ENCODE results near the gene GAST. TPM values are rescaled to one million over a fixed set of nuclear protein-coding genes. Genes with fewer than 3 reads are reported as not detected.

GAST gene
- total and polyA plus RNA-seq, 2 of the 4 experiments (the other 2 are of a cell fraction), result not detected

DNA sequence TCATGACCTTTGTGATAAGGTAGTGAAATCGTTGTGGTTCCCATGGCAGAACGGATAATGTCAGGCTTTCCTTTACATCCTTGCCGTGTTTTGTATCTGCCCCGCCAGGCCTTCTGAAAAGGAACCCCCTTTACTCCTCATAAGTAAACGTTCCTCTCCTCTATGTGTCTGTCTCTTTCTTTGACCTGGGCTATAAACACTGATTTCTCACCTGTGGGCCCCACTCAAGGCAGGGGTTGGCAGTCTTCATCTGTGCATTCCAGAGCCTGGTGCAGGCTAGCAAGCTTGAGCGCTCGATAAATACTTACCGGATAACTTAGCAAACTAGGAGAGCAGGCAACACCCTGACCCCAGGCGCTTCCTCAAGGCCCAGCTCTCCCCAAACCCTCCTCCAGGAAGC lies 29.6 kb downstream of the GAST start:
- H2AK9ac ChIP-seq (replicated peaks; ENCODE audit: low read depth, low read length, poor library complexity), result peak overlapping the region; percentile 28
- H3K4ac ChIP-seq (ENCODE audit: low read depth, low read length), result no peak overlapping the region
- TF ChIP-seq RCOR1 (IDR thresholded peaks at IDR 0.05; ENCODE audit: insufficient replicate concordance, low read length) (no peak), FOS (IDR thresholded peaks at IDR 0.05; ENCODE audit: low read depth, low read length) (no peak), NFE2L2 (IDR thresholded peaks at IDR 0.05; ENCODE audit: low read depth, low read length) (no peak), SMC3 (IDR thresholded peaks at IDR 0.05; ENCODE audit: low read depth, low read length) (no peak), USF2 (IDR thresholded peaks at IDR 0.05; ENCODE audit: low read depth, low read length) (no peak), CHD1 (IDR thresholded peaks at IDR 0.05; ENCODE audit: low read depth, low read length) (no peak), CEBPB (IDR thresholded peaks at IDR 0.05; ENCODE audit: low read depth, low read length) (no peak), MXI1 (IDR thresholded peaks at IDR 0.05; ENCODE audit: borderline replicate concordance, low read depth, low read length) (no peak), RFX5 (IDR thresholded peaks at IDR 0.05; ENCODE audit: low read depth, low read length) (no peak), BHLHE40 (IDR thresholded peaks at IDR 0.05; ENCODE audit: low read depth, low read length) (no peak), MAZ (IDR thresholded peaks at IDR 0.05; ENCODE audit: borderline replicate concordance, low read depth, low read length) (no peak), POLR2A (IDR thresholded peaks at IDR 0.05; ENCODE audit: low read depth, low read length) (no peak), RAD21 (IDR thresholded peaks at IDR 0.05; ENCODE audit: low read length) (no peak), MAFK (IDR thresholded peaks at IDR 0.05; ENCODE audit: low read depth, low read length) (no peak)
- TF ChIP-seq, protein P1, sequence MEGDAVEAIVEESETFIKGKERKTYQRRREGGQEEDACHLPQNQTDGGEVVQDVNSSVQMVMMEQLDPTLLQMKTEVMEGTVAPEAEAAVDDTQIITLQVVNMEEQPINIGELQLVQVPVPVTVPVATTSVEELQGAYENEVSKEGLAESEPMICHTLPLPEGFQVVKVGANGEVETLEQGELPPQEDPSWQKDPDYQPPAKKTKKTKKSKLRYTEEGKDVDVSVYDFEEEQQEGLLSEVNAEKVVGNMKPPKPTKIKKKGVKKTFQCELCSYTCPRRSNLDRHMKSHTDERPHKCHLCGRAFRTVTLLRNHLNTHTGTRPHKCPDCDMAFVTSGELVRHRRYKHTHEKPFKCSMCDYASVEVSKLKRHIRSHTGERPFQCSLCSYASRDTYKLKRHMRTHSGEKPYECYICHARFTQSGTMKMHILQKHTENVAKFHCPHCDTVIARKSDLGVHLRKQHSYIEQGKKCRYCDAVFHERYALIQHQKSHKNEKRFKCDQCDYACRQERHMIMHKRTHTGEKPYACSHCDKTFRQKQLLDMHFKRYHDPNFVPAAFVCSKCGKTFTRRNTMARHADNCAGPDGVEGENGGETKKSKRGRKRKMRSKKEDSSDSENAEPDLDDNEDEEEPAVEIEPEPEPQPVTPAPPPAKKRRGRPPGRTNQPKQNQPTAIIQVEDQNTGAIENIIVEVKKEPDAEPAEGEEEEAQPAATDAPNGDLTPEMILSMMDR (conservative IDR thresholded peaks at IDR 0.05; ENCODE audit: low read depth, low read length), result no peak
- TF ChIP-seq, protein P2, sequence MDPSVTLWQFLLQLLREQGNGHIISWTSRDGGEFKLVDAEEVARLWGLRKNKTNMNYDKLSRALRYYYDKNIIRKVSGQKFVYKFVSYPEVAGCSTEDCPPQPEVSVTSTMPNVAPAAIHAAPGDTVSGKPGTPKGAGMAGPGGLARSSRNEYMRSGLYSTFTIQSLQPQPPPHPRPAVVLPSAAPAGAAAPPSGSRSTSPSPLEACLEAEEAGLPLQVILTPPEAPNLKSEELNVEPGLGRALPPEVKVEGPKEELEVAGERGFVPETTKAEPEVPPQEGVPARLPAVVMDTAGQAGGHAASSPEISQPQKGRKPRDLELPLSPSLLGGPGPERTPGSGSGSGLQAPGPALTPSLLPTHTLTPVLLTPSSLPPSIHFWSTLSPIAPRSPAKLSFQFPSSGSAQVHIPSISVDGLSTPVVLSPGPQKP (IDR thresholded peaks at IDR 0.05; ENCODE audit: borderline replicate concordance, low read depth, low read length), result no peak
- no peak overlapping the region for H3K14ac ChIP-seq (replicated peaks; ENCODE audit: low read depth, low read length)
- in situ Hi-C loops (cut with MboI; ENCODE audit: low sequenced_read_pairs), result no loop called here
- ATAC-seq (ENCODE audit: low read depth) (no peak), DNase-seq (no peak)
- H3K23ac ChIP-seq (ENCODE audit: low read depth, low read length), result no peak overlapping the region
- H3K56ac ChIP-seq (ENCODE audit: extremely low read depth, insufficient read depth, low read length), result no peak overlapping the region
- H3K79me1 ChIP-seq (ENCODE audit: low read depth in 1 of 2, low read length in 2 of 2), result no peaks in the 10 kb centered on the region
- dilution Hi-C loops (cut with HindIII; ENCODE audit: low sequenced_read_pairs, unreplicated experiment), result no loop called here
- BruUV-seq (replicated peaks), result no TSS peak
- H2AFZ ChIP-seq (replicated peaks; ENCODE audit: low read length, poor library complexity), result no peak overlapping the region
- H3K9me1 ChIP-seq (ENCODE audit: insufficient read depth, low read length), result no peaks in the 10 kb centered on the region
- no peaks in the 10 kb centered on the region for H3K36me3 ChIP-seq (ENCODE audit: control insufficient read depth, insufficient read depth, low read length)
- no peak overlapping the region for H4K8ac ChIP-seq (ENCODE audit: low read depth in 2 of 2, low read length in 2 of 2)
- POLR2A ChIA-PET (ENCODE audit: unreplicated experiment), result no interaction called here
- 82% methylated on average over 5 of the region's 9 CpGs; no CpG with 5 or more reads in 1 of the 2 experiments for WGBS, 2 experiments (ENCODE audit: extremely low coverage in 2 of 2, insufficient read length in 1 of 2)
- intact Hi-C loops (cut with micrococcal nuclease), result no loop called here
- H2BK5ac ChIP-seq (ENCODE audit: low read depth, low read length, poor library complexity, severe bottlenecking), result no peak overlapping the region
- H3K27ac ChIP-seq (ENCODE audit: insufficient read depth, low read length), result no peak overlapping the region
- no peak overlapping the region for H2BK15ac ChIP-seq (ENCODE audit: low read depth, low read length)
- no peaks in the 10 kb centered on the region for H4K20me1 ChIP-seq (ENCODE audit: insufficient read depth, low read length)
- no peak overlapping the region for H3K4me3 ChIP-seq (ENCODE audit: insufficient read depth, low read depth, low read length)
- no peak overlapping the region for H4K5ac ChIP-seq (ENCODE audit: low read depth, low read length)
- H3K4me1 ChIP-seq (ENCODE audit: control insufficient read depth, insufficient read depth, low read length), result peaks cover 5% of the 10 kb centered on the region; the same call in 1 of the 2 replicates
- H4K91ac ChIP-seq (ENCODE audit: insufficient read depth, low read depth, low read length), result no peak overlapping the region
- no peak overlapping the region for H3K18ac ChIP-seq (ENCODE audit: low read depth, low read length)
- H3K27me3 ChIP-seq (ENCODE audit: control insufficient read depth, insufficient read depth, low read length), result peaks cover 12% of the 10 kb centered on the region
- H3K9me3 ChIP-seq (ENCODE audit: control insufficient read depth, insufficient read depth, low read length), result no peaks in the 10 kb centered on the region
- CTCF ChIA-PET, result no interaction called here
- H2BK120ac ChIP-seq (ENCODE audit: low read depth, low read length), result no peak overlapping the region
- no peak overlapping the region for H2AK5ac ChIP-seq (ENCODE audit: low read depth, low read length)
- no peak overlapping the region for H3K4me2 ChIP-seq (ENCODE audit: low read depth, low read length)
- no peak overlapping the region for H2BK20ac ChIP-seq (ENCODE audit: low read depth, low read length)
- H3K9ac ChIP-seq (ENCODE audit: low read depth, low read length), result no peak overlapping the region
